Activated CD8-positive, alpha-beta T cell treated with anti-CD3 and anti-CD28 coated beads for 36 hours (primary cell): ENCODE measurements around the gene ZC3H12C. TPM values are rescaled to one million over a fixed set of nuclear protein-coding genes. Genes with fewer than 3 reads are reported as not detected.

ENCODE experiments used
- ATAC-seq: fragments of 200-7000 bp; cut with Tn5 transposase; one replicate; pipeline ENCODE4 v1.10.0; 2021; ENCODE audit warnings: mild to moderate bottlenecking, moderate library complexity
- CTCF ChIA-PET: fragments of 350-600 bp; sonication (Branson Sonifier 250); formaldehyde crosslinking; loops from one replicate; lab custom pipeline; 2021; ENCODE audit warnings: antibody characterized with exemption; lab: Charles Lee
- POLR2A ChIA-PET: fragments of 350-600 bp; sonication (Branson Sonifier 250); formaldehyde crosslinking; loops from one replicate; lab custom pipeline; 2021; ENCODE audit warnings: antibody characterized with exemption; lab: Charles Lee
- DNase-seq: peaks from one replicate; pipeline ENCODE4 v3.0.0-alpha.2; 2020
- H3K27ac Mint-ChIP-seq: one replicate; pipeline ENCODE4 v1.8.0; 2021; ENCODE audit warnings: mild to moderate bottlenecking, mixed read lengths
- H3K27me3 Mint-ChIP-seq: one replicate; pipeline ENCODE4 v1.8.0; 2021; ENCODE audit warnings: mixed read lengths
- H3K36me3 Mint-ChIP-seq: one replicate; pipeline ENCODE4 v1.8.0; 2021; ENCODE audit warnings: low read depth, mixed read lengths
- H3K4me1 Mint-ChIP-seq: one replicate; pipeline ENCODE4 v1.8.0; 2021; ENCODE audit warnings: low read depth, mixed read lengths
- H3K4me3 Mint-ChIP-seq: one replicate; pipeline ENCODE4 v1.8.0; 2021; ENCODE audit warnings: mild to moderate bottlenecking, moderate library complexity, mixed read lengths
- H3K9me3 Mint-ChIP-seq: one replicate; pipeline ENCODE4 v1.8.0; 2021; ENCODE audit warnings: mixed read lengths
- CTCF ChIP-seq: fragments of 200-600 bp; IDR thresholded peaks from one replicate; pipeline ENCODE4 v1.8.0; 2022; ENCODE audit warnings: antibody characterized with exemption, mild to moderate bottlenecking
- intact Hi-C: fragments of 100-400 bp; cut with micrococcal nuclease; formaldehyde crosslinking; loops from one replicate; pipeline ENCODE4 v1.10.0; 2022
- total RNA-seq, 2 experiments: library from RNA; stranded (reverse); gene quantifications; one replicate each; pipeline ENCODE4 v1.2.3, GENCODE V29; 2021

Gene ZC3H12C
- total RNA-seq, 2 experiments from 2014 or later = 0.40 to 0.45 TPM

DNA sequence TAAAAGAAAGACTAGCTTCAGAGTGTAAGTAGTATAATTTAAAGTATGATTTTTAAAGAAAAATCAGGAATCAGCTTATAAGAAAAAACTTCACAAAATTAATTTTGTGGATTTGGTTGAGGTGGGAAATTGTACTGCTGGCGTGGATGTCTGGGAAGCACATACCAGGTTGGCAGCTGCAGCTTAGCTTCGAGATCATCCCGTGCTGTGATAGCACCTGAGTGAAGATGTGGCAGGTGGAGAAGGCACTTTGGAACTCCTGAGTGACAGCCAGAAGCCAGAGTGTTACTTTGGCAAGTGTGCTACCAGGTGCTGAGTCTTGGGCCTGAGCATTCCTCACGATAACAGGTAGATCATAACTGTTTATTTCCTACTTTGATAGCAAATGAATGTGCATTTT, 17.7 kb downstream of the ZC3H12C start:
- Mint-ChIP-seq H3K36me3 (no peaks in the 10 kb centered on the region), H3K4me1 (no peaks in the 10 kb centered on the region), H3K27me3 (peaks cover 3% of the 10 kb centered on the region), H3K4me3 (no peak overlapping the region), H3K27ac (no peak overlapping the region), H3K9me3 (peaks cover 4% of the 10 kb centered on the region)
- POLR2A ChIA-PET = no interaction called here
- no peak for DNase-seq
- no peak for ATAC-seq
- TF ChIP-seq CTCF = no peak
- CTCF ChIA-PET = no interaction called here
- intact Hi-C loops = no loop called here

GRCh38 chr11:110112457-110112856, 19.3 kb downstream of the ZC3H12C start:
- ChIA-PET CTCF (no interaction called here), POLR2A (no interaction called here)
- peaks cover 5% of the 10 kb centered on the region for H3K27me3 Mint-ChIP-seq
- ATAC-seq = no peak
- TF ChIP-seq CTCF = no peak
- no peaks in the 10 kb centered on the region for H3K36me3 Mint-ChIP-seq
- no peak for DNase-seq
- no peaks in the 10 kb centered on the region for H3K9me3 Mint-ChIP-seq
- H3K4me3 Mint-ChIP-seq = no peak overlapping the region
- H3K4me1 Mint-ChIP-seq = no peaks in the 10 kb centered on the region
- H3K27ac Mint-ChIP-seq = no peak overlapping the region
- intact Hi-C loops = no loop called here

GRCh38 chr11:110113505-110113904, 20.3 kb downstream of the ZC3H12C start:
- H3K27ac Mint-ChIP-seq = no peak overlapping the region
- H3K36me3 Mint-ChIP-seq = no peaks in the 10 kb centered on the region
- H3K27me3 Mint-ChIP-seq = peaks cover 4% of the 10 kb centered on the region
- ChIA-PET CTCF (no interaction called here), POLR2A (no interaction called here)
- no peak overlapping the region for H3K4me3 Mint-ChIP-seq
- no peaks in the 10 kb centered on the region for H3K4me1 Mint-ChIP-seq
- no peak for ATAC-seq
- no peak for DNase-seq
- intact Hi-C loops = no loop called here
- TF ChIP-seq CTCF = no peak
- H3K9me3 Mint-ChIP-seq = no peaks in the 10 kb centered on the region

DNA sequence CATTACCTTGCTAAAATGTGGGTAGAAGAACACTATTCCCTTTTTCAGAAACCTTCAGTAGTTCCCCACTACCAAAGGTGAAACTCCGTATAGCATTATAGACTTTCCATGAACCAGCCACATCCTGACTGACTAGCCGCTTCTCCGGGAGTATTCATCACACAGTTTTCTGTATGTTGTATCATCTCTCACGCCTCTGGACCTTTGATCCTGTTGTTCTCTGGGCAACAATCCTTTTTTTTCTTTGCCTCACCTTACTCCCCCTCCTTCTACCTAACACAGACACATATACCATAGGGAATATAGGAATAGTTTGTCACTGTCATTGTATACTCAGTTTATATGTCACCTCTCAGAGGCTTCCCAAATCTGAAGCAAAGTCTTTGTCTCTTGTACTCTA, 20.8 kb downstream of the ZC3H12C start:
- Mint-ChIP-seq H3K27me3 (peaks cover 4% of the 10 kb centered on the region), H3K4me3 (no peak overlapping the region), H3K27ac (no peak overlapping the region), H3K4me1 (no peaks in the 10 kb centered on the region), H3K9me3 (no peaks in the 10 kb centered on the region), H3K36me3 (no peaks in the 10 kb centered on the region)
- intact Hi-C loops = no loop called here
- CTCF ChIA-PET = no interaction called here
- DNase-seq (no peak), ATAC-seq (no peak)
- POLR2A ChIA-PET = no interaction called here
- TF ChIP-seq CTCF = no peak

DNA sequence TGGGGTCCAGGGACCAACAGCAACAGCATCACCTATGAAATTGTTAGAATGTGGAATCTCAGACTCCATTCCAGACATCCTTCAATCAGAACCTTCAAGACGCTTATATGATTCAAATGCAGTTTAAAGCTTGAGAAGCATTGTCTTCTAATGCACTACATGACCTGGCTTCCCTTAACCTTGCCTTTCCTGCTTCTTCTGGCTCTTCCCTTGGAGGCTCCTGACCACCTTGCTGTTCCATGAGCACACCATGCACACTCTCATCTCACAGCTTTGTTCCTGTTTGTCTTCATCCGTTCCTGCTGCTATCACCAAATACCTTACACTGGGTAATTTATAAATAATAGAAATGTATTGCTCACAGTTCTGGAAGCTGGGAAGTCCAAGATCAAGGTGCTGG, 26.1 kb downstream of the ZC3H12C start:
- H3K4me1 Mint-ChIP-seq = no peaks in the 10 kb centered on the region
- no peak overlapping the region for H3K27ac Mint-ChIP-seq
- TF ChIP-seq CTCF = no peak
- POLR2A ChIA-PET = no interaction called here
- no peaks in the 10 kb centered on the region for H3K36me3 Mint-ChIP-seq
- CTCF ChIA-PET = no interaction called here
- H3K4me3 Mint-ChIP-seq = no peak overlapping the region
- intact Hi-C loops = no loop called here
- peaks cover 6% of the 10 kb centered on the region for H3K27me3 Mint-ChIP-seq
- ATAC-seq (no peak), DNase-seq (no peak)
- no peaks in the 10 kb centered on the region for H3K9me3 Mint-ChIP-seq
